Esophagus muscularis mucosa (tissue), 4 donors: Measurements from ENCODE around the gene STRN. TPM values are rescaled to one million over a fixed set of nuclear protein-coding genes. Genes with fewer than 3 reads are reported as not detected.

Source experiments
- DNase-seq: peaks from one replicate; pipeline ENCODE4 v3.0.0-alpha.2; 2017; ENCODE audit errors: extremely low spot score
- H3K27ac ChIP-seq, 4 donors: fragments of 200-600 bp; sonication (generic); replicated peaks in 1 of 4; 1 replicate in 3 of 4; 2 replicates in 1 of 4; pipeline ENCODE4 v1.5.1; 2016 to 2019; ENCODE audit warnings: mild to moderate bottlenecking in 1 of 4
- H3K27me3 ChIP-seq, 4 donors: fragments of 200-600 bp; sonication (generic); one replicate each; pipeline versions ENCODE4 v1.5.1 to v1.6.0; 2016 to 2019
- H3K36me3 ChIP-seq, 4 donors: fragments of 200-600 bp; sonication (generic); one replicate each; pipeline ENCODE4 v1.5.1; 2016 to 2019
- H3K4me1 ChIP-seq, 4 donors: fragments of 200-600 bp; sonication (generic); one replicate each; pipeline ENCODE4 v1.5.1; 2016 to 2019
- H3K4me3 ChIP-seq, 4 donors: fragments of 200-600 bp; sonication (generic); 1 replicate in 2 of 4; 2 replicates in 2 of 4; pipeline ENCODE4 v1.5.1; 2016 to 2019; ENCODE audit warnings: mild to moderate bottlenecking in 4 of 4, moderate library complexity in 1 of 4
- H3K9me3 ChIP-seq, 4 donors: fragments of 200-600 bp; sonication (generic); 1 replicate in 3 of 4; 2 replicates in 1 of 4; pipeline ENCODE4 v1.5.1; 2016 to 2019
- EP300 ChIP-seq: sonication (generic); formaldehyde crosslinking; IDR thresholded peaks from one replicate; pipeline ENCODE4 v1.6.1; 2017; ENCODE audit warnings: antibody characterized with exemption
- POLR2A ChIP-seq: fragments of 450-650 bp; IDR thresholded peaks from one replicate; pipeline ENCODE4 v1.6.1; 2017; ENCODE audit warnings: antibody characterized with exemption, moderate library complexity, mild to moderate bottlenecking, low read depth
- POLR2AphosphoS5 ChIP-seq, 2 donors: sonication (generic); formaldehyde crosslinking; IDR thresholded peaks; one replicate each; pipeline ENCODE4 v1.6.1; 2017; ENCODE audit warnings: antibody characterized with exemption in 2 of 2
- WGBS: methylation state at CpG from one replicate; pipeline ENCODE4 v1.1.5; 2018; 5-methylcytosine and 5-hydroxymethylcytosine counted together
- intact Hi-C: fragments of 100-400 bp; cut with DNase I; formaldehyde crosslinking; loops from one replicate; pipeline ENCODE4 v1.15.1; 2023
- total RNA-seq, 4 donors: library from RNA; depleted of rRNA; stranded (reverse); fragments of >200 nt; gene quantifications; one replicate each; pipeline versions ENCODE4 v1.1.0 to v1.2.1, GENCODE V29; 2016
- TF ChIP-seq, protein P1 (sequence below), 3 experiments: fragments of 200-600 bp in 2 of 3; fragments of 450-650 bp in 1 of 3; sonication (generic) in 2 of 3; IDR thresholded peaks; one replicate each; pipeline ENCODE4 v1.5.1; 2017 to 2019; ENCODE audit warnings: antibody characterized with exemption in 3 of 3, mild to moderate bottlenecking in 2 of 3, moderate library complexity in 1 of 3

STRN gene
- total RNA-seq, 4 donors from 2014 or later = 17.6 to 21.8 (median 20.0) TPM

DNA sequence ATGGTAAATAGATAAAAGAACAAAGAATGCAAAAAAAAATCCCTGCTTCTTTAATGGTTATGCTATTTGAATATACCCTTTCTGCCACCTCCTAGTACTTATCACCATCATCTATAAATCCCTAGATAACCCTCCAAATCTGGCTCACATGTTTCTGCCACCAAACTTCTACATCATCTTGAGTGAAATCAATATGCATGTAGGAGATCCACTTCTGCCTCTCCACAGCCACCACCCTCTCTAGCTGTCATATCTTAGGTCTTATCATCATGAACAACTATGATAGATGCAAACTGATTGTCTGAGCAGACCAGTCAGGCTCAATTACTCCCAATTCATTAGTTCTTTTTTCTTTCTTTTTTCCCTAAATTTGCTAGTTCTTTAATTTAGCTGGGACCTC is 55.3 kb downstream of the STRN start:
- DNase-seq = no peak
- Histone ChIP-seq H3K36me3 (peaks cover 0 to 20% (median 4%) of the 10 kb centered on the region in 4 donors), H3K4me3 (no peak overlapping the region), H3K4me1 (no peaks in the 10 kb centered on the region), H3K9me3 (no peaks in the 10 kb centered on the region), H3K27ac (no peak overlapping the region), H3K27me3 (no peaks in the 10 kb centered on the region)
- TF ChIP-seq POLR2AphosphoS5 (IDR thresholded peaks at IDR 0.05) = no peak
- no peak for TF ChIP-seq POLR2A
- no peak for TF ChIP-seq EP300
- TF ChIP-seq, protein P1, sequence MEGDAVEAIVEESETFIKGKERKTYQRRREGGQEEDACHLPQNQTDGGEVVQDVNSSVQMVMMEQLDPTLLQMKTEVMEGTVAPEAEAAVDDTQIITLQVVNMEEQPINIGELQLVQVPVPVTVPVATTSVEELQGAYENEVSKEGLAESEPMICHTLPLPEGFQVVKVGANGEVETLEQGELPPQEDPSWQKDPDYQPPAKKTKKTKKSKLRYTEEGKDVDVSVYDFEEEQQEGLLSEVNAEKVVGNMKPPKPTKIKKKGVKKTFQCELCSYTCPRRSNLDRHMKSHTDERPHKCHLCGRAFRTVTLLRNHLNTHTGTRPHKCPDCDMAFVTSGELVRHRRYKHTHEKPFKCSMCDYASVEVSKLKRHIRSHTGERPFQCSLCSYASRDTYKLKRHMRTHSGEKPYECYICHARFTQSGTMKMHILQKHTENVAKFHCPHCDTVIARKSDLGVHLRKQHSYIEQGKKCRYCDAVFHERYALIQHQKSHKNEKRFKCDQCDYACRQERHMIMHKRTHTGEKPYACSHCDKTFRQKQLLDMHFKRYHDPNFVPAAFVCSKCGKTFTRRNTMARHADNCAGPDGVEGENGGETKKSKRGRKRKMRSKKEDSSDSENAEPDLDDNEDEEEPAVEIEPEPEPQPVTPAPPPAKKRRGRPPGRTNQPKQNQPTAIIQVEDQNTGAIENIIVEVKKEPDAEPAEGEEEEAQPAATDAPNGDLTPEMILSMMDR (IDR thresholded peaks at IDR 0.05) = no peak
- intact Hi-C loops = no loop called here

DNA sequence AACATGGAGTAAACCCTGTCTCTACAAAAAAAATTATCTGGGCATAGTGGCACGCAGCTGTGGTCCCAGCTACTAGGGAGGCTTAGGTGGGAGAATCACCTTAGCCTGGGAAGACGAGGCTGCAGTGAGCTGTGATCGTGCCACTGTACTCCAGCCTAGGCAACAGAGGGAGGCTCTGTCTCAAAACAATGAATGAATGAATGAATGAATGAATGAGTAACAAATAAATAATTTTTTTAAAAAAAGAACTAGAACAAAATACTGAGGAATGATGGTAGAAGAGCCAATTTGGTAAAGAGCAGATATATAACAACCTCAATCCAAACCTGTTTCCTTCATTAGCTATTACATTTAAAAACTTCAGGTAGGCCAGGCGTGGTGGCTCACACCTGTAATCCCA is 60.1 kb downstream of the STRN start:
- no peaks in the 10 kb centered on the region for H3K9me3 ChIP-seq
- no peak overlapping the region for H3K4me3 ChIP-seq
- H3K27me3 ChIP-seq = no peaks in the 10 kb centered on the region
- no peaks in the 10 kb centered on the region for H3K4me1 ChIP-seq
- no peak overlapping the region for H3K27ac ChIP-seq
- intact Hi-C loops = no loop called here
- peaks cover 0 to 23% (median 10%) of the 10 kb centered on the region in 4 donors for H3K36me3 ChIP-seq
- DNase-seq = no peak
- 94% methylated on average over 4 of the region's 4 CpGs for WGBS
- no peak for TF ChIP-seq POLR2A
- TF ChIP-seq, protein P1 (IDR thresholded peaks at IDR 0.05) = no peak
- no peak for TF ChIP-seq POLR2AphosphoS5 (IDR thresholded peaks at IDR 0.05)
- no peak for TF ChIP-seq EP300

DNA sequence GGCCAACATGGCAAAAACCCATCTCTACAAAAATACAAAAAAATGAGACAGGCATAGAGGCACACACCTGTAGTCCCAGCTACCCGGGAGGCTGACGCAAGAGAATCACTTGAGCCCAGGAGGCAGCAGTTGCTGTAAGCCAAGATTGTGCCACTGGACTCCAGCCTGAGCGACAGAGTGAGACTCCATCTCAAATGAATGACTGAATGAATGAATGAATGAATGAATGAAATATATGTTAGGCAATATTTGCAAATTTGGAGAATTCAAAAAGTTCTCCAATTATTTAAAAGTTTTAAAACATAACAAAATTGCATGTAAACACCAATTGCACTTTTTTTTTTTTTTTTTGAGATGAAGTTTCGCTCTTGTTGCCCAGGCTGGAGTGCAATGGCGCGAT is 61.7 kb downstream of the STRN start:
- no peak for TF ChIP-seq POLR2AphosphoS5 (IDR thresholded peaks at IDR 0.05)
- WGBS = 80% methylated on average over 6 of the region's 6 CpGs
- no peak overlapping the region for H3K4me3 ChIP-seq
- H3K36me3 ChIP-seq = peaks cover 0 to 25% (median 11%) of the 10 kb centered on the region in 4 donors
- DNase-seq = no peak
- intact Hi-C loops = no loop called here
- no peak overlapping the region for H3K27ac ChIP-seq
- H3K4me1 ChIP-seq = no peaks in the 10 kb centered on the region
- H3K9me3 ChIP-seq = no peaks in the 10 kb centered on the region
- H3K27me3 ChIP-seq = no peaks in the 10 kb centered on the region

DNA sequence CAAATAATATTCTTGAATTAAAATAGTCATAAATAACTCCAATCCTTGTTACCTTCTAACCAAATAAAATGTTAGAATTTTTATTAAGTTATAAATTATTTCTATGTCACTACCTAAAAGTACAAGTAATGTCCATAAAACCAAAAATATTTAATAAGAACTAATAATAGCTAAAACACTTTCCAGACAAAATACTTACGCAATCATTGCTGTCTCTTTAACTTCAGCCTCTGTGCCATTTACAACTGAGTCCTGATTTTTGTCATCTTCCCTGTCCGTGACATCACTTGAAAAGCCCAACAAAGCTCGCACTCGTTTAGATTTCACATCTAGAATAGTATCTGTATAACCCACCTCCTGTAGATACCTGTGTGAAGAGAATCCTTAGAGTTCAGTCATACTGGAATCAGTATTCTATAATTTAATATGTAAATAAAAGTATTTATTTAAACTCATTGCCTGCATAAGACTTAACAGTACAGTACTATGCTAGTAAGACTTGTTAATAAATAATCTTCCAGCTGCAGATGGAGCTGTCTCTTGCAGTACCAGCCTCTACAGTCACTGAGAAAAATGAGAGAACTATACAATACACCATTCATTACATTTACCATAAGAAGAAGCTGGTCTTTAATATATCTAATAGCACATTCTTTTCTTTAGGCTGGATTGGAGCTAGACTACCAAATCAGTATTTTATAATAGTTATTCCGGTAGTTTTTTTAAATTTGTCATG is 63.8 kb downstream of the STRN start:
- no peaks in the 10 kb centered on the region for H3K4me1 ChIP-seq
- H3K4me3 ChIP-seq = no peak overlapping the region
- H3K27me3 ChIP-seq = no peaks in the 10 kb centered on the region
- no peak for TF ChIP-seq EP300
- TF ChIP-seq POLR2A = no peak
- TF ChIP-seq, protein P1 (IDR thresholded peaks at IDR 0.05) = no peak
- TF ChIP-seq POLR2AphosphoS5 (IDR thresholded peaks at IDR 0.05) = no peak
- H3K9me3 ChIP-seq = no peaks in the 10 kb centered on the region
- H3K27ac ChIP-seq = no peak overlapping the region
- intact Hi-C loops = no loop called here
- DNase-seq = no peak
- H3K36me3 ChIP-seq = peaks cover 0 to 22% (median 11%) of the 10 kb centered on the region in 4 donors
- WGBS = 91% methylated on average over 5 of the region's 5 CpGs

DNA sequence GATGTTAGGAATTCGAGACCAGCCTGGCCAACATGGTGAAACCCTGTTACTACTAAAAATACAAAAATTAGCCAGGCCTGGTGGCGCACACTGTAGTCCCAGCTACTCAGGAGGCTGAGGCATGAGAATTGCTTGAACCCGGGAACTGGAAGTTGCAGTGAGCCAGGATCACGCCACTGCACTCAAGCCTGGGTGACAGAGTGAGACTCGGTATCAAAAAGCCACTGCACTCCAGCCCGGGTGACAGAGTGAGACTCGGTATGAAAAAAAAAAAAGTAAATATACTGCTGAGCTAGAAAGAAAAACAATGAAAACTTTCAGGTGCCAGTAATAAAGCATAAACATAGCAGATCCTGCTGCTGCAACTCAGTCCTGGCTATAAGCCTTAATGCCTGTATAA is 73.5 kb downstream of the STRN start:
- intact Hi-C loops = no loop called here
- no peak for DNase-seq
- TF ChIP-seq, protein P1 (IDR thresholded peaks at IDR 0.05) = no peak
- TF ChIP-seq EP300 (no peak), POLR2AphosphoS5 (IDR thresholded peaks at IDR 0.05) (no peak), POLR2A (no peak)
- Histone ChIP-seq H3K27me3 (no peaks in the 10 kb centered on the region), H3K4me1 (no peaks in the 10 kb centered on the region), H3K27ac (no peak overlapping the region), H3K36me3 (peaks cover 0 to 43% (median 19%) of the 10 kb centered on the region in 4 donors), H3K4me3 (no peak overlapping the region), H3K9me3 (no peaks in the 10 kb centered on the region)
- 91% methylated on average over 7 of the region's 7 CpGs for WGBS
